Lower lobe of right lung (tissue), 2 donors: Measurements from ENCODE around the gene MRPL14. TPM values are rescaled to one million over a fixed set of nuclear protein-coding genes. Genes with fewer than 3 reads are reported as not detected.

Experiments used
- ATAC-seq, 2 donors: fragments of 200-7000 bp; cut with Tn5 transposase; one replicate each; pipeline ENCODE4 v1.9.1; 2020 to 2022; ENCODE audit warnings: mild to moderate bottlenecking in 2 of 2, moderate library complexity in 2 of 2
- DNase-seq: peaks from one replicate; pipeline ENCODE4 v3.0.0-alpha.2; 2020
- H3K27ac ChIP-seq: fragments of 200-600 bp; one replicate; pipeline ENCODE4 v1.8.0; 2022
- H3K27me3 ChIP-seq: fragments of 200-600 bp; one replicate; pipeline ENCODE4 v1.8.0; 2022; ENCODE audit warnings: low read depth
- H3K36me3 ChIP-seq: fragments of 200-600 bp; one replicate; pipeline ENCODE4 v1.8.0; 2022; ENCODE audit warnings: mild to moderate bottlenecking
- H3K4me1 ChIP-seq: fragments of 200-600 bp; one replicate; pipeline ENCODE4 v1.8.0; 2022
- H3K4me3 ChIP-seq: fragments of 200-600 bp; one replicate; pipeline ENCODE4 v1.8.0; 2022; ENCODE audit warnings: mild to moderate bottlenecking
- H3K9me3 ChIP-seq: fragments of 200-600 bp; one replicate; pipeline ENCODE4 v1.8.0; 2022
- CTCF ChIP-seq: fragments of 200-600 bp; IDR thresholded peaks from one replicate; pipeline ENCODE4 v1.8.0; 2022; ENCODE audit warnings: antibody characterized with exemption, mild to moderate bottlenecking
- intact Hi-C: fragments of 100-400 bp; cut with DNase I; formaldehyde crosslinking; loops from one replicate; pipeline ENCODE4 v1.11.0; 2022
- total RNA-seq: library from RNA; stranded (reverse); fragmentation: NEBNext Ultra II Directional; extraction: Animal tissue kit (Norgen Biotek cat#: 25700); gene quantifications from one replicate; pipeline ENCODE4 v1.2.1, GENCODE V29; 2021
- donor health status: DM: no; HTN: yes; CAD: no; lungs with severe emphysema.

MRPL14 gene
- total RNA-seq, 1 donor from 2014 or later: 83.9 TPM

DNA sequence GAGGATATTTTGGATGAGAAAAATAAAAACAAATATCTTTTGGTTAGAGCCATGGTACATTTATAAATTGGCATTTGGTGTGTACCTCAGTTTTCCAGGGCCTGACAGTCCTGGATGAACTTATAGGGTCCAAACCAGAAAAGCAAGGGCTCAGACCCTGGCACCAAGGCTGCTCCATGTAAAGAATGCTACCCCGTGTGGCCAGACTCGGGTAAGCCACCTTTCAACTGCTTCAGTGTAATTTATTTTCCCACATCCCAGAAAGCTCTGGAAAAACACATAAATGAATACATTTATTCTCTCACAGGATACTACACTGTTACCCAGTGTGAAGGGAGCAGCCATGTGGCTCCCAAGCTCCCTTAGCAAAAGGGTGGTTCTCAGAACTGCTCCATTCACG is 13.8 kb downstream of the MRPL14 start:
- TF ChIP-seq CTCF: no peak
- no peak for ATAC-seq
- peaks cover 74% of the 10 kb centered on the region for H3K36me3 ChIP-seq

DNA sequence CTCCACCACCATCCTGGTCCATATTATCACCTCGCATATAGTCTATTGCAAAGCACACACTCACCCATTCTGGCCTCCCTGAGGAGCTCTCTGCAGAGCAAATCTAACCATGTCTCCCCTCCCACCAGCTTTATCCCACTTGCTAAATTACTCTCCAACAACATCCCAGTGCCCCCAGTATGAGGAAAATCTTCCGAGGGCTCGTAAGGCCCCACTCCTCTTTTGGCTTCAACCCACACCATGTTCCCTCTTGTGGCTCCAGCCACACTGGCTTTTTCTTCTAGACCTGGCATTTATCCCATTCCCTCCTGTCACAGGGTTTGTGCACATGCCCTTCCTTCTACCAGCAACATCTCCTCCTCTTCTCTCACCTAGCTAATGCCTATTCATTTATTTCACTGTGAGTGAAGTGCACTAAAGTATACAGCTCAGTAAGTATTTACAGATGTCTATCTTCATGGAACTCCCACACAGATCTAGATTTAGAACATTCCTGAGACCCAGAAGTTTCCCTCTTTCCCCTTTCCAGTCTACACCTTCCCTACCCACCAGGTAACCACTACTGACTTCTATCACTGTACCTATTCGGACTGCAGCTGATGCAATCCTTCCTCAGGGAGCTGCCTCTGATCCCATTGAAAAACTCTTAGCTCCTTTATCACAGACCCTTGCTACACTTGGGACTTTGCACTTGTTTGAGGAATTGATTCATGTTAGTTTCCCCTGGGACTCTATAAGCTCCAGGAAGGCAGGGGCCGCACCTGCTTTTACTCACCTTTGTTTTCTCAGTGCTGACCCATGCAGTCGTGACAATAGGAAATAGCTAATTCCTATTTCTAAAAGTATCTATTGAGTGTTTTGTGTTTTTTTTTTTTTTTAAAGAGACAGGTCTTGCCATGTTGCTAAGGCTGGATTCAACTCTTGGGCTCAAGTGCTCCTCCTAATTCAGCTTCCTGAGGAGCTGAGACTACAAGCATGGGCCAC is 15.5 kb downstream of the MRPL14 start:
- H3K36me3 ChIP-seq: peaks cover 84% of the 10 kb centered on the region
- intact Hi-C loops: no loop called here
- H3K27me3 ChIP-seq: no peaks in the 10 kb centered on the region
- DNase-seq (no peak), ATAC-seq (peak in 1 of 2 donors; percentile 43)
- H3K27ac ChIP-seq: no peak overlapping the region
- H3K9me3 ChIP-seq: no peaks in the 10 kb centered on the region
- no peak for TF ChIP-seq CTCF
- peaks cover 43% of the 10 kb centered on the region for H3K4me1 ChIP-seq
- H3K4me3 ChIP-seq: no peak overlapping the region

More for the DNA sequence above, 13.8 kb downstream of the MRPL14 start:
- intact Hi-C loops: no loop called here
- Histone ChIP-seq H3K9me3 (no peaks in the 10 kb centered on the region), H3K27ac (no peak overlapping the region), H3K4me1 (peaks cover 53% of the 10 kb centered on the region), H3K27me3 (no peaks in the 10 kb centered on the region), H3K4me3 (no peak overlapping the region)
- DNase-seq: no peak

- intact Hi-C loops: no loop called here
- Histone ChIP-seq H3K27ac (no peak overlapping the region), H3K4me3 (no peak overlapping the region), H3K9me3 (no peaks in the 10 kb centered on the region), H3K4me1 (peaks cover 43% of the 10 kb centered on the region), H3K36me3 (peaks cover 82% of the 10 kb centered on the region), H3K27me3 (no peaks in the 10 kb centered on the region)
- no peak for TF ChIP-seq CTCF
- DNase-seq (no peak), ATAC-seq (no peak)
Observed at GRCh38 chr6:44110966-44111365, 16.3 kb downstream of the MRPL14 start.

DNA sequence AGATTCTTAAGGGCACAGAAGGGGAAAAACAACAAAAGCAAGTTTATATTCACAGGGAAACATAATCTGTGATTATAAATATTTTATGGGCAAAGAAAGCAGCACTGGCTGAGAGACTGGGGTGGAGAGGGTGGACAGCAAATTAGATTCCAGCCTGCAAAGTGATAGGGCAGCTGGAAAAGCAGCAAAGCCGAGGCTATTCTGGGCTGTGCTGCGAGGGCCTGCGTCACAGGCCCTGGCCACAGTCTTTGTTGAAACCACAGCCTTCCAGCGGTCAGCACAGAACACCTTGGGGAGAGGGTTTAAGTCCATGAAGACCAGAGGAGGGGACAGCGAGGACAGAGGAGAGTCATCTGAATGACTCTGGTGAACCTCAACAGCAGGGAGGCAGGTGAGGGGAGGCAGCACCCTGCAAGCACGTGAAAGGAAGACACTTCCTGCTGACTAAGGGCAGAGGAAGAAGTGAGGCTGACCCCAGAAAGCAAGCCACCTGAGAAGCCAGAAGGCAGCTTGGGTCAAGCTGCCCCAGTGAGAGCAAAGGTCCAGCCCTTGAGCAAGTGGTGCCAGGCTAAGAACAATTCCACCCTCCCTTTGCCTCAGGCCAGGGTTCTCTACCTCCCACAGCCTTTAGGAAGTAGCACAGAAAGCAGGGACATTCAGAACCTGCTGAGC is 17.1 kb downstream of the MRPL14 start:
- DNase-seq: no peak
- no peaks in the 10 kb centered on the region for H3K9me3 ChIP-seq
- no peaks in the 10 kb centered on the region for H3K27me3 ChIP-seq
- intact Hi-C loops: no loop called here
- H3K36me3 ChIP-seq: peaks cover 74% of the 10 kb centered on the region
- H3K4me1 ChIP-seq: peaks cover 44% of the 10 kb centered on the region
- no peak for ATAC-seq
- no peak for TF ChIP-seq CTCF
- H3K4me3 ChIP-seq: no peak overlapping the region
- H3K27ac ChIP-seq: no peak overlapping the region

DNA sequence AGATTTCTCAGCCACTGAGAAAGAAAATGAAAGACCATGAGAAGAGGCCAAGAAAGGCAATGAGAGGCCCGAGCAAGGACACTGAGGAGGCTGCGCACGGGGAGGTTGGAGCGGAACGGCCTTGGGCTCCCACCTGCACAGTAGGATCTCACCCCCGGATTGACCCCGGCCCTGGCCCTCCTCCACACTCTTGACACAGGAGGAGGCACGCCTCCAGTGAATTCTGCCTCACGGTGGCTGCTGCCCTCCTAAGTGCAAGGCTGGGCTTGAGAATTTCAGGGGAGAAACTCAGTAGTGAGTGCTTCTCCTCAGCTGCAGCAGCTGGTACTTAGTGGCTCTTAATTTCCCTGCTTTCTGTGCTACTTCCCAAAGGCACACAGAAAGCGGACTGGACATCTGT is 18.0 kb downstream of the MRPL14 start:
- H3K4me3 ChIP-seq: no peak overlapping the region
- no peak overlapping the region for H3K27ac ChIP-seq
- ATAC-seq: no peak
- TF ChIP-seq CTCF: no peak
- no peaks in the 10 kb centered on the region for H3K27me3 ChIP-seq
- no peaks in the 10 kb centered on the region for H3K9me3 ChIP-seq
- DNase-seq: no peak
- intact Hi-C loops: no loop called here
- H3K4me1 ChIP-seq: peaks cover 48% of the 10 kb centered on the region
- H3K36me3 ChIP-seq: peaks cover 72% of the 10 kb centered on the region
